ENCODE data around the gene KNDC1. TPM values are rescaled to one million over a fixed set of nuclear protein-coding genes. Genes with fewer than 3 reads are reported as not detected.
"Not testable (repeated sequence)": the region's sequence is repeated elsewhere in the genome, so short reads cannot be mapped to it uniquely, and the experiment has no call there.

The KNDC1 gene
- total RNA-seq, 1 donor, result 5.6 TPM

DNA sequence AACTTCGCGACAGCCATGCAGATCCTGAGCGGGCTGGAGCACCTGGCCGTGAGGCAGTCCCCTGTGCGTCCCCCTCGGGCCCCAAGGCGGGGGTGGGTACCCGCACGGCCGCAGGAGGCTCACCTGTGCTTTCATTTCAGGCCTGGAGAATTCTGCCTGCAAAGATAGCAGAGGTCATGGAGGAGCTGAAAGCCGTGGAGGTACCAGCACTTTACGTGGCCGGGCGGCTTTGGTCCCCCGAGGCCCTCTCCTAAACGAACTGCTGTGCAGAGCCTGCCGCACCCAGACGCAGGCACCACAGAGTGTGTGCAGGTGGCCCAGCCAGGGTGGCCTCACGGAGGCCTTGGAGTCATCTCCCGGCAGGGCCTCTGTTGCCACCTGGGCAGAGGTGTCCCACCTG lies 58.9 kb downstream of the KNDC1 start:
- H3K4me3 ChIP-seq (ENCODE audit: low read depth, low read length), result no peak overlapping the region
- TF ChIP-seq, protein P1, sequence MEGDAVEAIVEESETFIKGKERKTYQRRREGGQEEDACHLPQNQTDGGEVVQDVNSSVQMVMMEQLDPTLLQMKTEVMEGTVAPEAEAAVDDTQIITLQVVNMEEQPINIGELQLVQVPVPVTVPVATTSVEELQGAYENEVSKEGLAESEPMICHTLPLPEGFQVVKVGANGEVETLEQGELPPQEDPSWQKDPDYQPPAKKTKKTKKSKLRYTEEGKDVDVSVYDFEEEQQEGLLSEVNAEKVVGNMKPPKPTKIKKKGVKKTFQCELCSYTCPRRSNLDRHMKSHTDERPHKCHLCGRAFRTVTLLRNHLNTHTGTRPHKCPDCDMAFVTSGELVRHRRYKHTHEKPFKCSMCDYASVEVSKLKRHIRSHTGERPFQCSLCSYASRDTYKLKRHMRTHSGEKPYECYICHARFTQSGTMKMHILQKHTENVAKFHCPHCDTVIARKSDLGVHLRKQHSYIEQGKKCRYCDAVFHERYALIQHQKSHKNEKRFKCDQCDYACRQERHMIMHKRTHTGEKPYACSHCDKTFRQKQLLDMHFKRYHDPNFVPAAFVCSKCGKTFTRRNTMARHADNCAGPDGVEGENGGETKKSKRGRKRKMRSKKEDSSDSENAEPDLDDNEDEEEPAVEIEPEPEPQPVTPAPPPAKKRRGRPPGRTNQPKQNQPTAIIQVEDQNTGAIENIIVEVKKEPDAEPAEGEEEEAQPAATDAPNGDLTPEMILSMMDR (IDR thresholded peaks at IDR 0.05; ENCODE audit: insufficient read depth, low read depth, low read length), result no peak

DNA sequence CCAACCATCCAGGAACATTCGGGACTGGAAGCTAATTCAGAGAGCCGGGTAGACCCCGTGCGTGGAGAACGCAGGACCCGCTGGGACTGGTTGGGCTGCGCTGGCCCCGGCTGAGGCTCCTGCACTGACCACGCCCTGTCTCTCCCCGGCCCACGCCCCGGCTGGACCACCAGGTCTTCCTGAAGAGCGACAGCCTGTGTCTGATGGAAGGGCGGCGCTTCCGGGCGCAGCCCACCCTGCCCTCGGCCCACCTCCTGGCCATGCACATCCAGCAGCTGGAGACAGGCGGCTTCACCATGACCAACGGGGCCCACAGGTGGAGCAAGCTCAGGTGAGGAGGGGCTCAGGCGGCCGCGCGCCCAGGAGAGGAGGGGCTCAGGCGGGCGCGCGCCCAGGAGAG lies 59.8 kb downstream of the KNDC1 start:
- TF ChIP-seq, protein P1 (IDR thresholded peaks at IDR 0.05; ENCODE audit: insufficient read depth, low read depth, low read length), result no peak

More for the DNA sequence above, 58.9 kb downstream of the KNDC1 start:
- no peak for DNase-seq (ENCODE audit: low read depth)

DNA sequence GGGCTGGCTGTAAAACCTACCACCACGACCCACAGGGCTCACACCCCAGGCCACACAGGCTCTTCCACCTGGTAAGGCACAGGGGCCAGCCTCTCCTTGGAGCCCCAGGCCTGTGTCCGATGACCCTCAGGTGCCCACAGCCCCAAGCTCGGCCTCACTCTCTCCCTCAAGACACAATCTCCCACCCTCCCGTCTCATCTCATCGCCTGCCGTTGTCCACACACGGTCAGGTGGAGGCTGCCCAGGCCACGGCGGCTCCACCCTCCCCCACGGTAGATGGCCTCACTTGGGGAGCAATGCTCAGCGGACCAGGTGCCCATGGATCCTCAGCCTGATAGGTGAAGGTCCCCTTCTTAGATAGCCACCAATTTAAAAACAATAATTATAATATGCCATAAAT lies 61.3 kb downstream of the KNDC1 start:
- no peak overlapping the region for H3K4me3 ChIP-seq (ENCODE audit: low read depth, low read length)
- DNase-seq (ENCODE audit: low read depth), result no peak
- TF ChIP-seq, protein P1 (IDR thresholded peaks at IDR 0.05; ENCODE audit: insufficient read depth, low read depth, low read length), result no peak

More for the DNA sequence above, 59.8 kb downstream of the KNDC1 start:
- no peak for DNase-seq (ENCODE audit: low read depth)
- H3K4me3 ChIP-seq (ENCODE audit: low read depth, low read length), result no peak overlapping the region

DNA sequence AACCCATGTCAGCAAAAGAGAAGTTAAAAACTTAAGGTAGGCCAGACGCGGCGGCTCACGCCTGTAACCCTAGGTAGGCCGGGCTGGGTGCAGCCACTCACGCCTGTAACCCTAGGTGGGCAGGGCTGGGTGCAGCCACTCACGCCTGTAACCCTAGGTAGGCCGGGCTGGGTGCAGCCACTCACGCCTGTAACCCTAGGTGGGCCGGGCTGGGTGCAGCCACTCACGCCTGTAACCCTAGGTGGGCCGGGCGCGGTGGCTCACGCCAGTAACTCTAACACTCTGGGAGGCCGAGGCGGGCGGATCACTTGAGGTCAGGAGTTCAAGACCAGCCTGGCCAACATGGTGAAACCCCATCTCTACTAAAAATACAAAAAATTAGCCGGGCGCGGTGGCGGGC lies 61.7 kb downstream of the KNDC1 start:
- not testable (repeated sequence) for H3K4me3 ChIP-seq (ENCODE audit: low read depth, low read length)

DNA sequence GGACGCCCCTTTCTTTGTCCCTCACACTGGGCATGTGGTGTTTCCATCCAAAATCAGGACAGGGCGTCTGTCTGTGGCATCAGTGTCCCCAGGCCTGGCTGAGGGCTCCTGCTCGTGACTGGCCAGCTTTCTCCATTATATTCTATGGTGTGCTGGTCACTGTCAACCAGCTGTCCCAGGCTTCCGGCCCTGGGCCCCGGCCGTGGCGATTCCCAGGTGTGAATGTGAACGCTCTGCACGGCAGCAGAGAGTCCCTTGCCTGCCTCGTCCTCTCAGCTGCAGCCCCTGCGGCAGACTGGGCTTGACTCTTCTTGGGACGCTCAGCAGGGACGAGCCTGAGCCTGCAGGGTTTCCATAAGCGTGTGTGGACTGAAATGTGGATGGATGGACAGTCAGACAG lies 64.1 kb downstream of the KNDC1 start:
- H3K4me3 ChIP-seq (ENCODE audit: low read depth, low read length), result no peak overlapping the region
- no peak for DNase-seq (ENCODE audit: low read depth)
- TF ChIP-seq, protein P1 (IDR thresholded peaks at IDR 0.05; ENCODE audit: insufficient read depth, low read depth, low read length), result no peak

More for the DNA sequence above, 61.7 kb downstream of the KNDC1 start:
- not testable (repeated sequence) for DNase-seq (ENCODE audit: low read depth)

DNA sequence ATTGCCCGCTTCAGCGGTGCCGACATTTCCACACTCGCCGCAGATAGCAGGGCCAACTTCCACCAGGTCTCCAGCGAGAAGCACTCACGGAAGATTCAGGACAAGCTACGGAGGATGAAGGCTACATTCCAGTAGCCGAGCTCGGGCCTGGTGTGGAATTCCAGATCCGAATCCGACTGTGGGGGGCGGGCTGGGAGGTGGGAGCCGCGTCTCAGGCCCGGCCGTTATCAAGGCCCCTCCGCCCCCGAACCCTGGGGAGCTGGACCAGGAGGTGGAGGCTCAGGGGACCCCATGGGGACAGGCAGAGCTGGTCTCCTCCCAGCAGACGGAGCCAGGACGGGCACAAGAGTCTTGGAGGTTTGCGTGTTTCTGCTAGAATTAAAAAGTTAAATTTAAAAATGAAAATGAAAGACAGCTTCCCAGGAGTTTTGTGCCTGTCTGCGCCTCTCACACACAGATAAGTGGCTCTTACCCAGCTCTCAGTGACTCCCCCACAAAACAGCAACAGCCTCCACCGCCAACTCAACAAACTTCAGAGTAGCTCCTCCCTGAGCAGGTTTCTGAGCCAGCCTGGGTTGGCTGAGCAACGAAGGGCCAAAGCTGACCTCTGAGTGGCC lies 64.8 kb downstream of the KNDC1 start:
- TF ChIP-seq, protein P1 (IDR thresholded peaks at IDR 0.05; ENCODE audit: insufficient read depth, low read depth, low read length), result no peak
- DNase-seq (ENCODE audit: low read depth), result peak; percentile 51
- peak overlapping the region; percentile 21 for H3K4me3 ChIP-seq (ENCODE audit: low read depth, low read length)

DNA sequence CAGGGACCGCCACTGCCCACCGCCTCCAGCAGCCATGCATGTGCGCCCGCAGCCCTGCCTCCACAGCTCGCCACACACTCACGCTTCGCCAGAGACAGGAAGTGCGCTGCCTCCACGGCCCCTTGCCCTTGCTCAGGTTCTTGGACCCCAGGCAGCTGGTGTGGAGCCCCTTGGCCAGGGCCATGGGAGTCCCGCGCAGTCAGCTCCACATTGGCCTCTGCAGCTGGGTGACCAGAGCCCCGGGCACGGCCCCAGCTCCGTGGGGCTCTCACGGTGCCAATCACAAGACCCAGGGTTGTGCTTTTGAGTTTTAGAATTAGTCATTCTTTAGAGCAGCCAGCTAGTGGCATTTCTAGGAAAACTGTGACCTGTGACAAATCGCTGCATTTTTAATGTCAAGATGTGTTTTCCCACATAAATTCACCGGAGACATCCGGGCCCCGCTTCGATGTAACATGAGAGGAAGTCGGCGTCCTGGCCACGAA lies 65.7 kb downstream of the KNDC1 start:
- H3K4me3 ChIP-seq (ENCODE audit: low read depth, low read length), result no peak overlapping the region
- TF ChIP-seq, protein P1 (IDR thresholded peaks at IDR 0.05; ENCODE audit: insufficient read depth, low read depth, low read length), result no peak
- no peak for DNase-seq (ENCODE audit: low read depth)
